ENCODE results near the gene SLC66A2. TPM values are rescaled to one million over a fixed set of nuclear protein-coding genes. Genes with fewer than 3 reads are reported as not detected.

Gene SLC66A2
- total RNA-seq, 4 donors from 2014 or later = 41.4 to 310 (median 78.5) TPM

DNA sequence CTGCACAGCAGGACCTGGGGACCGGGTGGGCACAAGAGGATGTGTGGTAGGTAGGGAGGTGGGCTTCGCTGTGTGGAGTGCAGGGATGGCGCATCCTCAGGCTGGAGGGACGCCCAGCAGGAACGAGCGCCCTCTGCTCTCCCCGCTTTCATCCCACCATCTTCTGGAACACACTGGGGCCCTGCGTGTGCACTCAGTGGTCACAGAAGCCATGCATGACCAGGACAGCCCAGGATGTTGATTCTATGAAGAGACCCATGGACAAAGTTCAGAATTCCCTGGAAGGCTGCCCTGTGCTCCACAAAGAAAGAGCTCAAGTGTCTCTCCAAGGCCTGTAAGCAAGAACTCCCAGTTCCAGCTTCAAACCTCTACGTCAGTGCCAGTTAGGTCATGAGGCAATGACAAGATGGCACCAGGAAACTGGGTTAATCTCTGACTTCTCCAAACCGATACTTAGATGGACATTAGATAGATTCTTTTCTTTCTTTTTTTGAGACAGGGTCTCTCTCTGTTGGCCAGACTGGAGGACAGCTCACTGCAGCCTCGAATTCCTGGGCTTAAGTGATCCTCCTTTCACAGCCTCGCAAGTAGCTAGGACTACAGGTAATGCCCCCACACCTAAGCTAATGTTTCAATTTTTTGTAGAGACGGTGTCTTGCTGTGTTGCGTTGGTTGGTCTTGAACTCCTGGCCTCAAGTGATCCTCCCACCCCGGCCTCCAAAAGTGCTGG lies 3.4 kb downstream of the SLC66A2 start:
- TF ChIP-seq, protein P1, sequence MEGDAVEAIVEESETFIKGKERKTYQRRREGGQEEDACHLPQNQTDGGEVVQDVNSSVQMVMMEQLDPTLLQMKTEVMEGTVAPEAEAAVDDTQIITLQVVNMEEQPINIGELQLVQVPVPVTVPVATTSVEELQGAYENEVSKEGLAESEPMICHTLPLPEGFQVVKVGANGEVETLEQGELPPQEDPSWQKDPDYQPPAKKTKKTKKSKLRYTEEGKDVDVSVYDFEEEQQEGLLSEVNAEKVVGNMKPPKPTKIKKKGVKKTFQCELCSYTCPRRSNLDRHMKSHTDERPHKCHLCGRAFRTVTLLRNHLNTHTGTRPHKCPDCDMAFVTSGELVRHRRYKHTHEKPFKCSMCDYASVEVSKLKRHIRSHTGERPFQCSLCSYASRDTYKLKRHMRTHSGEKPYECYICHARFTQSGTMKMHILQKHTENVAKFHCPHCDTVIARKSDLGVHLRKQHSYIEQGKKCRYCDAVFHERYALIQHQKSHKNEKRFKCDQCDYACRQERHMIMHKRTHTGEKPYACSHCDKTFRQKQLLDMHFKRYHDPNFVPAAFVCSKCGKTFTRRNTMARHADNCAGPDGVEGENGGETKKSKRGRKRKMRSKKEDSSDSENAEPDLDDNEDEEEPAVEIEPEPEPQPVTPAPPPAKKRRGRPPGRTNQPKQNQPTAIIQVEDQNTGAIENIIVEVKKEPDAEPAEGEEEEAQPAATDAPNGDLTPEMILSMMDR (IDR thresholded peaks at IDR 0.05; ENCODE audit: low read depth) = no peak

DNA sequence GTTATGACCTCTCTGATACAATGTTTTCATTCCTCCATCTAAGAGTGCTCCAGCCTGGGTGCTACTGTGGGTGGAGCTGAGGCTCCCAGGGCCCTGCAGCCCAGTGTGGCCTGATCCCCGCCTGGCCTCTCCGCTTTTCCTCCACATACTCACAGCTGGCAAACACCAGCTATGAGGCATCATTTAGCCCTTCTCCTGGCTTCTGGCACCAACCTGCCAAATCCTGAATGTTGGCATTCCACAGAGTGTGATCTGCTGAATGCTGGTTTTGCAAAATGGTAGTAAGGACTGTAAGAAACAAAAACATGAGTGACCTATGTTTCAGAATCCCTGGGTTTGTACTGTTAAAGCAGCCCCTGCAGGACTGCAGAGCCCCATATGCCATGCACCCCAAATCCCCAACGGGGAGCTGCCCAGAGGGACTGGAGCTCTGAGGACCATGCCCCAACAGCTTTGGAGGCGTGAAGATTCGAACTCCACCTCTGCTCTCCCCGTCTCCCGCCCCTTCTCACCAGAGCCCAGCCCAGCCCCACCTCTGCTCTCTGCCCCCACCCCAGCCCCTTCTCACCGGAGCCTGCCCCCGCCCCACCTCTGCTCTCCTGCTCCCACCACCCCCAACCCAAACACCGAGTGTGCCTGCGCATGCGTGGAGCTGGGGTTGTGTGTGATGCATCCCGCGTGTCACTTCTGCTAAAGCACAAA lies 4.2 kb downstream of the SLC66A2 start:
- TF ChIP-seq, protein P1 (IDR thresholded peaks at IDR 0.05; ENCODE audit: low read depth) = no peak

GRCh38 chr18:79945118-79946042 lies 6.1 kb downstream of the SLC66A2 start:
- TF ChIP-seq, protein P1 (IDR thresholded peaks at IDR 0.05; ENCODE audit: low read depth) = no peak

DNA sequence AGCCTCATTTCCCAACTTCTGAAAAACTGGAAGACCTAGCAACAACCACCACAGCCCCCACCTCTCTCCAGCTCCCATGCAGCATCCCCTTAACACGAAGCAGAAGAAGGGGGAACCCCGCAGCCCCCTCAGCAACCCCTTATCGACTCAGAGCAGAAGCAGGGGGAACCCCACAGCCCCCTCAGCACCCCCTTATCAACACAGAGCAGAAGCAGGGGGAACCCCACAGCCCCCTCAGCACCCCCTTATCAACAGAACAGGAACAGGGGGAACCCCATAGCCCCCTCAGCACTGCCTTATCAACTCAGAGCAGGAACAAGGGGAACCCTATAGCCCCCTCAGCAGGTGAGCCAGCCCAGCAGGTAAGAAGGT lies 6.7 kb downstream of the SLC66A2 start:
- TF ChIP-seq, protein P1 (IDR thresholded peaks at IDR 0.05; ENCODE audit: low read depth) = no peak

- TF ChIP-seq, protein P1 (IDR thresholded peaks at IDR 0.05; ENCODE audit: low read depth) = no peak
These were observed 7.2 kb downstream of the SLC66A2 start for GRCh38 chr18:79944126-79944731.

- TF ChIP-seq, protein P1 (IDR thresholded peaks at IDR 0.05; ENCODE audit: low read depth) = no peak
These were observed 7.8 kb downstream of the SLC66A2 start for GRCh38 chr18:79943608-79944125.
